ENCODE measurements around the gene INVS.
"Not testable (repeated sequence)": the region's sequence is repeated elsewhere in the genome, so short reads cannot be mapped to it uniquely, and the experiment has no call there.

Gene INVS

DNA sequence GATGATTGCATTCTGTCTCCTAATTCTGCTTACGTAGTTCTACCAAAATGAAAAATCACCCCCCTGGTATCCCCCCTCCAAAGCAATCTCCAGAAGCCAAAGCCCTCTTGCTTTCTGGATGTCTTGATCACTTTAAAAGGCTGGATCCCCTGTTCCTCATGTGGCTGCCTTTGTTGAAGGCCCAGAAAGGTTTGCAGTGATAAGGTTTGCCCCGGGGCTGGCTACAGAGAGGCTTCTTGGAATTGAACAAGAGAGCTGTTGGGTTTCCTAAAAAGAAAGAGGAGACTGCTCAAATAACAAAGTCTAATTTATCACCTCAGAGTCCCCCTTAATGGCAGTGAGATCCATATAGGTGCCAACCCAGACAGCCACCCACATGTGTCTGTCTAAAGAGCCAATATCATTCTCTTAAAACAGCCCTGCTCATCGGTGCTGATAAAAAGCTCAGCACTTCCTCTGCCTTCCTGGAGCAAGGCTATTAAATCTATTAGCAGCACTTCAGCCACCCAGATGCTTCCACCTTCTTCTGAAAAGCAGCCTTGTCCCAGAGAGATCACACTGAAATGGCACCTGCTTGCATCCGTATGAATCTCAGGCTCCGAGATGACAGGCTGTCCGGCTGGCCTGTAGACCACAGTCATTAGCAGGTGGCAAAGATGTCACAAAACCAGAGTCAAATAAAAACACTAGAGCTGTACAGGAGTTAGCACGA, 182.8 kb downstream of the INVS start:
- DNase-seq (ENCODE audit: low read depth) = no peak

DNA sequence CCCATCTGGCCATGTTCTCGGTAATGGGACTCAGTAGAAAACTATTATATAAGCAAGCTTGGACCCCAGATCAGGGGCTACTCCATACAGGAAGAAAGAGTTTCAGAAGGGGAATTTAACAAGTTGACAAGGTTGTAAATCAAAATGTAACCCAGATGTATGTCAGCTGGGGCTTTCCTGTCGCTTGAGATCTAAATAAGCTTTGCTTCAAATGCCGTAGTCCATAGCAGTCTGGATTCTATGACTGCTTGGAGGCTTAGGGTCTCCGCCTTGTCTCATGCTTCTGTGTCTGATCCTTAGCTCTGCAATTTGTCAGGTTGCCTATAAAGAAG, 183.3 kb downstream of the INVS start:
- no peak for DNase-seq (ENCODE audit: low read depth)

DNA sequence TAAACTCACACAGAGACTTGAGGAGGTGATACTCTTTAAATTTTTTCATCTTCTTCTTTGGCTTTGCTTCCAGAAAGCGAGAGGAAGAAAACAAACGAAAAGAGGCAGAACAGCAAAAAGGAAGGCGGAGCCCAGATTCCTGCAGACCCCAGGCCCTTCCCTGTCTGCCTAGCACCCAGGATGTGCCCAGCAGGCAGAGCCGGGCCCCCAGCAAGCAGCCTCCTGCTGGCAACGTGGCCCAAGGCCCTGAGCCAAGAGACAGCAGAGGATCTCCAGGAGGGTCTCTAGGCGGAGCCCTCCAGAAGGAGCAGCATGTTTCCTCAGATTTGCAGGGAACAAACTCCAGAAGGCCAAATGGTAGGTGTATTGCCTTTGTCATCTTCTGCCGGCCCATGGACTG, 185.2 kb downstream of the INVS start:
- no peak for DNase-seq (ENCODE audit: low read depth)

DNA sequence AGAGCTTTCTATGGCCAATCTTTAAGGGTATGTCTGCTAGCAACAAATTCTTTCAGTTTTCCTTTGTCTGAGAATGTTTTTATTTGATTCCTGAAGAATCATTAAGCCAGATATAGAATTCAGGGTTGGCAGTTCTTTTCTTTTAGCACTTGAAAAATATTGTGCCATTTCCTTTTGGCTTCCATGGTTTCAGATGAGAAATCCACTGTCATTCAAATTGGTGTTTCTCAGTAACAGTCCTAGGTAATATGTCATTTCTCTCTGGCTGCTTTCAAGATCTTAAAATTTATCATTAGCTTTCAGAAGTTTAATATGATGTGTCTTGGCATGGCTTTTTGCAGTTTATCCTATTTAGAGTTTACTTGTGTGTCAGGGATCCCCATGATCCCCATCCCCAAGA, 186.0 kb downstream of the INVS start:
- DNase-seq (ENCODE audit: low read depth) = no peak

DNA sequence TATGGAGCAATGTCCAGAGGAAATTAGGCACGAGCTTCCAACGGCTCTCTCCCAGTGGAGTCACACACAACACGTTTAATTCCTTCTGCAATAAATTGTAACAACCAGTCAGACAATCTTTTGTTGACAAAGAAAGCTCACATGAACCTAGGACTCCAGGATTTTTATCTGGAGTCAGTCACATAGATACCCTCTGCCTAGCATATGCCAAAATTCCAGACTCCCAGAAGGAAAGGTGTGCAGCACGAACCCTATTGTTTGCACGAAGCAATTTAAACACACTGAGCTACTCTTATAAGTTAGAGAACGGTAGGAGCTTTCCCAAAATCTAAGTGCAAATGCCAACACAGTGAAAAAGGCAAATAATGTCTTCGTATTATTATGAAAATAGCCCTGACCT, 186.6 kb downstream of the INVS start:
- DNase-seq (ENCODE audit: low read depth) = no peak

DNA sequence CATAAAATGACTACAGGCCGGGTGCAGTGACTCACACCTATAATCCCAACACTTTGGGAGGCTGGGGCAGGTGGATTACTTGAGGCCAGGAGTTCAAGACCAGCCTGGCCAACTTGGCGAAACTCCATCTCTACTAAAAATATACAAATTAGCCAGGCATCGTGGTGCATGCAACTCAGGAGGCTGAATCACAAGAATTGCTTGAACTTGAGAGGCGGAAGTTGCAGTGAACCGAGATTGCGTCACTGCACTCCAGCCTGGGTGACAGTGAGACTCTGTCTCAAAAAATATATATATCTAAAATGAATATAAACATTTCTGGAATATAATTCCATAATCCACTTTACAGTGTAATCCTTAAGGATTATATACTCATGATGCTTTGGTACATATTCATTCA, 187.2 kb downstream of the INVS start:
- no peak for DNase-seq (ENCODE audit: low read depth)

DNA sequence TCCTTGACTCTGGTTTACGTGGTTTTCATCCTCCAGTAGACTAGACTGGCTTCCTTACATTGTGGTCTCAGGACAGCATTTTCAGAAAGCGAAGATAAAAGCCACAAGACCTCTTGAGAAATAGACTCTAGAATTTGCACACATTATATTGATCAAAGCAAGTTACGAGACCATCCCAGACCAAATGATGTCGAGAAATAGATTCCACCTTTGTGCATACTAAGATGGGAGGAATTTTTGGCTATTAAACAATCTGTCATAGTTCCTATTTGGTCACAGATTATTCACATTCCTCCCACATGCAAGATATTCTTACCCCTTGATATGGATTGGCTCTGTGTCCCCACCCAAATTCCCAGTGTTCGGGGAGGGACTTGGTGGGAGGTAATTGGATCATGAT, 188.1 kb downstream of the INVS start:
- DNase-seq (ENCODE audit: low read depth) = no peak

DNA sequence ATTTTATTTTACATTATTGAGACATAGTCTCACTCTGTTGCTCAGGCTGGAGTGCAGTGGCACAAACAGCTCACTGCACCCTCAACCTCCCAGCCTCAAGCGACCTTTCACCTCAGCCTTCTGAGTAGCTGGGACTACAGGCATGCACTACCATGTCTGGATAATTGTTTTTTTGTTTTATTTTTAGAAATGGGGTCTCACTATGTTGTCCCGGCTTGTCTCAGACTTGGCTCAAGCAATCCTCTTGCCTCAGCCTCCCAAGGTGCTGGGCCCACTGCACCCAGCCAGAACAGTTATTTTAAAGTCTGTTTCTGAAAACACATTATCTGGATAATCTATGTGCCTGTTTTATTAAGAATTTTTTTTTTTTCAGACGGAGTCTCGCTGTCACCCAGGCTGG, 191.7 kb downstream of the INVS start:
- DNase-seq (ENCODE audit: low read depth) = no peak

DNA sequence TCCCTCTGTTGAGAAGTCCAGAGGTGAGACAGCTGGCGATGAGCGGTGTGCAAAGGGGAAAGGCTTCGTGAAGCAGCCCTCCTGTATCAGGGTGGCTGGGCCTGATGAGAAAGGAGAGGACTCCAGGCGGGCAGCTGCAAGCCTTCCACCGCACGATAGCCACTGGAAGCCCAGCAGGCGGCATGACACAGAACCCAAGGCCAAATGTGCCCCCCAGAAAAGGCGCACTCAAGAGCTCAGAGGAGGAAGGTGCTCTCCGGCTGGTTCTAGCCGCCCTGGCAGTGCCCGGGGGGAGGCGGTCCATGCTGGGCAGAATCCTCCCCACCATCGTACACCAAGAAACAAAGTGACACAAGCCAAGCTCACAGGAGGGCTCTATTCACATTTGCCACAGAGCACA, 193.4 kb downstream of the INVS start:
- DNase-seq (ENCODE audit: low read depth) = no peak

DNA sequence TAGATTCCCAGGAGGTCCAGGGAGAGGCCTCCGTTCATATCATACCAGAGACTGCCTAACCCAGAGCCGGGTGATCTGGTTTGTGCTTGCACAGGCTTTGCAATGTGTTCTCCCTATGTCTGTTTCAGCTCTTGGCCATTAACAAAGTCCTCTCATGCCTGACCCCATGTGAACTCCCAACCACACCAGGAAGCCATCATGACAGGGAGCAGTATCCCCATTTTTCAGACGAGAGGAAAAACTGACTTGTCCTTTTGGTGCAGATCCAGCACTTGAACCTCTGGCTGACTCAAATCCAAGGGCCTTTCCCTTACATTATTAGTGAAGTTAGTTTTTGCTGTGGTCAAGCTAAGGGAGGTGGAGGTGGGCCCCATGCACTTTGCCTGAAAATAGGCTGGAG, 195.3 kb downstream of the INVS start:
- DNase-seq (ENCODE audit: low read depth) = no peak

DNA sequence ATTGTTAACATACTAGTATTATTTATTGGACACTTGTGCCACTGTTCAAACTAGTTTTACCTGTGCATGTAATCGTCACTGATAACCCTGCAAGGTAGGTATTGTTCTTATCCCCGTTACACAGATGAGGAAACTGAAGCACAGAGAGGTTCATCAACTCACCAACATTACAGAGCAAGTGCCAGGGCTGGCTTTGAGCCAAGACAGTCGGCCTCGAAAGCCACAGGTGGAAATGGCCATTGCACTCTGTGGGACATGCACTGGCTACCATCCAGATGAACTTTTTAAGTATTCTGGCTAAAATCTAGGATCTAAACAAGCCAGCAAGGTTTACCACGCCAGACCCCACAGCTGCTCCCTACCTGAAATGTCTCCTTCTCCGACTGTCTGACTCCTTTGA, 195.8 kb downstream of the INVS start:
- no peak for DNase-seq (ENCODE audit: low read depth)

DNA sequence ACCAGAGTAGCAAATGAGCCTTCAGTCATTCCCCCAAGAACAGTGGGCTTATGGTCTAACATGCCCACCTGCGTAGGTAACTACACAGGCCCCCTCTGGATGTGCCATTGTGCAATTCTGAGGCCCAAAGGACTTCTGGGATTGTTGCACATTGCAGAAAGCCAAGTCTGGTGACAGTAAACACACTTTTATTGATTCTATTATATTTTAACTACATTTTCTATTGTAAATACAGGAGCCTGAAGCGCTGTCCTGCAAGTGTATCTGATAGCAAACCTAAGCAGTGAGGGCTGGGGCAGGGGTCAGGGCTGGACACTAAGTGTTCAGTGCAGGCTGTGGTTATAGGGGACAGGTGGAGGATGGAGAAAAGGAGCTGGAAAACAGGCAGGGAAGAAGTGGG, 196.2 kb downstream of the INVS start:
- DNase-seq (ENCODE audit: low read depth) = no peak

DNA sequence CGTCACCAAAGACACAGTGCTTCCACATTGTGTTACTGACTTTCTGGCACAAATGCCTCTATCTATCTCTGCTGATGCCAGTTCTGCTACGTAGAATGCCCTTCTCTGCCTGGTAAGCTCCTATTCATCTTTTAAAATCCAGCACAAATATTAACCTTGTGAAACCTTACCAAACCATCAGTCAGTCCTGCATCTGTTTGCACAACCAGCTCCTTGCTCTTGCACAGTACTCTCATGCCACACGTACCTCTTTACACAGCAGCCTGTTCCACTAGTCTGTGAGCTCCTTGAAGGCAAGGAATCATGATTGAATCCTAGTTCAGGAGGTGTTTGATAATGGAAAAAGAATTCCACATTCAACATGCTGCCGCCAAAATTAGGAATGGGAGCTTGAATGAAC, 197.4 kb downstream of the INVS start:
- DNase-seq (ENCODE audit: low read depth) = no peak

DNA sequence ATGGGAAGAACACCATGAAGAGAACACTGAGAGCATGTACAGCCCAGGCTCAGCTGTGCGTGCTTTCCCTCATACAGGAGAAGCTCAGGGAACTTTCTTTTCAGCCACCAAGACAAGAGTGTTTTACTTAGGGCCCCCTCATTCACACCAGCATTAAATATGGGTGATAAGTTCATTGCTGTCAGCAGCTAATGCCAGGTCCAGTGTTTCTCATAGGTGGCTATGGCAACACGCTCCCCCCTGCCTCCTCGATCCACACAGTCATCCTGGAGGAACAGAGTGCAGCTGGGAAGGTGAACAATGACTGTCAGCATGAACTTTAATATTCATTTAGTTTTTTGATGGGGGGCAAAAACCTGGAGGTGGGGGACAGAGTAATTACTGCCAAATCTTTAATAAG, 199.3 kb downstream of the INVS start:
- no peak for DNase-seq (ENCODE audit: low read depth)

DNA sequence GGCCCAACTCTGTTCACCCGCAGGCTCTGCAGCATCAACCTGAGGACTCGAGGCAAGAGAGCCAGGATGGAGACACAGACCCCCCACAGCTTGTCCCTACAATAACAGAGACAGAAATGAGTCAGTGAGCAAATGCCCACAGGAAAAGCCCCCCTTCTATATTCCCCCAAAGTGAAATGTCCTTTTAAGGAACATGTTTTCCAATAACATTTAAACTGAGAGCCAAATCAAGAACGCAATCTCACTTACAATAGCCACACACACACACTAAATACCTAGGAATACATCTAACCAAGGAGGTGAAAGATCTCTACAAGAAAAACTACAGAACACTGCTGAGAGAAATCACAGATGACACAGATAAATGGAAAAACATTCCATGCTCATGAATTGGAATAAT, 204.7 kb downstream of the INVS start:
- DNase-seq (ENCODE audit: low read depth) = no peak

DNA sequence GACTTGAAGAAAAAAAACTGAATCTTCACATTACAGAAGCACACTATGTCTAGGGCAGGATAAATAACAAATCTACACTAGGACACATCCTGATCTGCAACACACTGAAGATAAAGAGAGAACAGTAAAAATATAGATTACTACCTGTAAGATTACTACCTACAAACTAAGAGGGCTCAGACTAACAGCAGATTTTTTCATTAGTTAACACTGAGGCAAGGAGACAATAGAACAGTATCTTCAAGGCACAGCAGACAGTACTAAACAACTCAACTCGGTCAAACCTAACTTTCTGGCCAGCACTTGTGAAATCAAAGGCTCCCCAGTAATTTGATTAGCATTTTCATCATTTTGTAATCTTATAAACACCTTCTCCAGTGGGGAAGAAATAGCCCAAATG, 207.2 kb downstream of the INVS start:
- no peak for DNase-seq (ENCODE audit: low read depth)

DNA sequence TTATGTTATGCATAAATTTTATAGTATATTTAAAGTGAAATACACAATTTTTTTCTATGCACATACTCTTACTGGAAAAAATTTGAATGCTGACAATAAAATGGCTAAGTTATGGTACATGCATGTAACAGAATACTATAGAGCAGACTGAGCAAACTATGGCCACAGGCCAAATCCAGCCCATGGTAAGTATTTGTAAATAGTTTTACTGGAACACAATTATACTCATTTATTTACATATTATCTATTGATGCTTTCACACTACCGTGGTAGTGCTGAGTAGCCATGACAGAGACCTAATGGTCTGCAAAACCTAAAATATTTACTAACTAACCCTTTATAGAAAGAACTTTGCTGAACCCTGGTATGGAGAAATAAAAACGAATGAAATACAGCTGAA, 208.0 kb downstream of the INVS start:
- no peak for DNase-seq (ENCODE audit: low read depth)

DNA sequence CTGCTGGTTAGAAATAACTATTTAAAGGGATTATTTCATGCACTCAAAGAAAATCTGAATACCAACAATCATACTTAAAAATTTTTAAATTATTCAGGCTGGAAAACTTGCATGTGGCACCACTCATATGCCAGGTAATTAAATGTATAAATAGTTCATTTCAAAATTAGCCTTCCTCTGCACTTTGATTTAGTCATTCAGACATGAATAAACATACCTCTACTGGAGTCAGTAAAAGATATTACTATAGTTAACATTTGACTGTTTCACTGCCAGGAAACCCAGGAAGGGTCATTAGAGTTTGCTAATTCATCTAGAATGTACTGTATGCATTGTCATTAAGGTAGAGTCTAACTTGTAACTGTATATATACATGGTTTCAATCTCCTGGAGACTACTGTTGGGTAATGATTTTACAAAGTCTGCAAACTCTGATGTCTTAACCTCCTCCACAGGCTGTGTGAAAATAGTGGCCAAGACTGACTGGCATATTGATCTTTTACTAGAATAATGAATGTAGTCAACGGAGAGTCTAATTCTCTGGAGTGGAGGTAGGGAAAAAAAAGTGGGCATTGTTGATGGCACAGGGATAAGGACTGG, 210.0 kb downstream of the INVS start:
- DNase-seq (ENCODE audit: low read depth) = no peak

DNA sequence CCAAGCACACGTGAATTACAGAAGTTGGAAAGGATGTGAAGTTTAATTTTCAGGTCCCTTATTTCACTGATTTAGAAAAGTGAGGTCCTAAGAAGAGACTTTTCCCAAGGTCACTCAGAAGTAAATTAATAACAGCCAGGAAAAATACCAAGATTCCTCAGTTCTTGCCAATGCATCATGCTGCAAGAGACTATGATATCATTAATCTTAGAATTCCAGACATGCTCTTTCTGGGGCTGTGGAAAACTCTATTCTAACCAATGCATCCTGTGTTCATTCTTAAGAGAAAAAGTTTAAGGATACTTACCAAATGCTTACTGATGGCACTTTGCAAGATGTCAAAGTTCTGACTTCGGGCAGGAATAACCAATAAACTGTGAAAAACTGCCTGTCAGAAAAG, 210.9 kb downstream of the INVS start:
- no peak for DNase-seq (ENCODE audit: low read depth)

DNA sequence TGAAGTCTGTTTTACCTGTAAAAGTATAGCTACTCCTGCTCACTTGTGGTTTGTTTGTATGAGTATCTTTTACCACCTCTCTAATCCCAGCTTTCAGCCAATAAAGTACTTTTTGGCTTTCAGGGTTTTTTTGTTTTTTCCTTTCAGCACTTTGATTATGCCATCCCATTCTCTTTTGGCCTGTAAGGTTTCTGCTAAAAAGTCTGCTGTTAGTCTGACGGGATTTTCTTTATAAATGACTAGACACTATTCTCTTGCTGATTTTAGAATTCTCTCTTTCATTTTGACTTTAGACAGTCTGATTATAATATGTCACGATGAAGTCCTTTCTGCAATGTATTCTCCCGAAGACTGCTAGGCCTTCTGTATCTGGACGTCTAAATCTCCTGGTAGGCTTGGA, 216.5 kb downstream of the INVS start:
- no peak for DNase-seq (ENCODE audit: low read depth)

DNA sequence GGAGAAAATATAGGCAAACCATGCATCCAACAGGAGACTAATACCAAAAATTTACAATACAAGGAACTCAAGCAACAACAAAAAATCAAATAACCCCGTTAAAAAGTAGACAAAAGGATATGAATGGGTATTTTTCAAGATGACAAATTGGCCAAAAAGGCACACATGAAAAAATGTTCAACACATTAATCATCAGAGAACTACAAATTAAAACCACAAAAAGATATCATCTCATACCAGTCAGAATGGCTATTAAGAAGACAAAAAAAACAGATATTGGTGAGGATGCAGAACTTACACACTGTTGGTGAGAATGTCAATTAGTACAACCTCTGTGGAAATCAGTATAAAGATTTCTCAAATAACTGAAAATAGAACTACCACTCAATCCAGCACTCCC, 218.7 kb downstream of the INVS start:
- DNase-seq (ENCODE audit: low read depth) = no peak

DNA sequence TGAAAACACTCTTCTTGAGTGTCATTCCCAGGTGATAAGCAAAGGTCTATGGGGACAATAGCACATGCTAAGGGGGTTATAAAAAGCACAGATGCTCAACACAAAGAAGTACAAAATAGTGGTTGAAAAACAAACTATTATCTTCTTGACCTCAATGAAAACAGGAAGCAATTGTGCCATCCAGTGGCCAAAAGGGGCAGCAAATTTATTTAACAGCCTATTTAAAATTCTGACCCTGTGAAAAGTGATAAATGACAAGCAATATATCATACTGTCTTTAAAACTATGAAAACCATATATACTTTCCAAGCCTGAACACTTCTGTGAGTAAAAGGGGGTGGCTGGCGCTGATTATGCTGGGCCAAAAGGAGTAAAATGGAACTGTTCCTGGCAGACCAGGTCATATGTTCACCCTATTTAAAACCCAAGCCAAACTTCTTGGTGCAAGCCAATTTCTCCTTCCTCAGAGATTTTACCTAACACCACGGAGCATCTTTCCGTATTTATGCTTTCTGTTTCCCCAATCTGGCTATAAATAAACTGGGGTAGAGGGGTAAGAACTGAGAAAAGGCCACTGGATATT, 224.0 kb downstream of the INVS start:
- no peak for DNase-seq (ENCODE audit: low read depth)

DNA sequence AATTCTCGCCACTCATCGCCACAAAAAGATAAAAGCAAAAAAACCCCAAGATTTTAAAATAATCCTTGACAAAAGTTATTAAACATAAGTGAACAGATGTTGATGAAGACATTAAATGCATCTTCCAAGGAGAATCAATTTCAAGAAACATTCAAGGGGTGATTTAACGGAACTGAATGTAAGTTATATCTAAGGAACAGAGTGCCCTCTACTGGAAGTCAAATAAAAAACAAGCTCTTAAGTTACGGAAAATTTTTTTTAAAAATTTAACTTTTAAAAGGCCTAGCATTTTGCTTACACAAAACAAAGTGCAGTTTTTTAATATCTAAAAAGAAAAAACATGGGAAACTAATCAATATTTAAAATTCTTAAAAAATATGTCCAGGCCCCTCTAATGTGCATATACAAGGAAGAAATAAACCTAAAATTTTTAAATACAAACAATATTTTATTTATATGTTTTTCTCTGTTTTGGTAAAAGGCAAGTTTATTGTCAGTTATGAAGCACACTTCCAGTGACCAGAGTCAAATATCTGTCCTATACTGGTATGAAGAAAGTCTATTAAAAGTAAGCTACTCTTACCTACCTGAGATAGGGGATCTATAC, 225.7 kb downstream of the INVS start:
- no peak for DNase-seq (ENCODE audit: low read depth)

DNA sequence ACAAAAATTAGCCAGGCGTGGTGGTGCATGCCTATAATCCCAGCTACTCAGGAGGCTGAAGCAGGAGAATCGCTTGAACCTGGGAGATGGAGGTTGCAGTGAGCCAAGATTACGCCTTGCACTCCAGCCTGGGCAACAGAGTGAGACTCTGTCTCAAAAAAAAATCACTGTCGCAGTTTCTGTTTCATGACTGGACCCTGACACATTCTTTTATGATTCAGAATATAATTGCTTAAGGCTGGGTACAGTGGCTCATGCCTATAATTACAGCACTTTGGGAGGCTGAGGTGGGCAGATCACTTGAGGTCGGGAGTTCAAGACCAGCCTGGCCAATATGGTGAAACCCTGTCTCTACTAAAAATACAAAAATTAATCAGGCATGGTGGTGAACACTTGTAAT, 239.7 kb downstream of the INVS start:
- DNase-seq (ENCODE audit: low read depth) = not testable (repeated sequence)

Data from activated T-cell treated with anti-CD3 and anti-CD28 coated beads for 24 hours (primary cell).